Body of pancreas (tissue), 4 donors: Measurements from ENCODE around the gene CARD14.
"Not testable (repeated sequence)": the region's sequence is repeated elsewhere in the genome, so short reads cannot be mapped to it uniquely, and the experiment has no call there.

ENCODE experiments used
- POLR2A ChIP-seq, 3 donors: fragments of 450-650 bp; IDR thresholded peaks; one replicate each; pipeline ENCODE4 v1.6.1; 2016; ENCODE audit warnings: antibody characterized with exemption in 3 of 3, mild to moderate bottlenecking in 2 of 3
- TF ChIP-seq, protein P1 (sequence below), 7 experiments: fragments of 450-650 bp in 4 of 7; fragments of 200-600 bp in 3 of 7; sonication (generic) in 3 of 7; IDR thresholded peaks; one replicate each; pipeline ENCODE4 v1.5.1; 2016 to 2019; ENCODE audit warnings: antibody characterized with exemption in 7 of 7

- TF ChIP-seq, protein P1, sequence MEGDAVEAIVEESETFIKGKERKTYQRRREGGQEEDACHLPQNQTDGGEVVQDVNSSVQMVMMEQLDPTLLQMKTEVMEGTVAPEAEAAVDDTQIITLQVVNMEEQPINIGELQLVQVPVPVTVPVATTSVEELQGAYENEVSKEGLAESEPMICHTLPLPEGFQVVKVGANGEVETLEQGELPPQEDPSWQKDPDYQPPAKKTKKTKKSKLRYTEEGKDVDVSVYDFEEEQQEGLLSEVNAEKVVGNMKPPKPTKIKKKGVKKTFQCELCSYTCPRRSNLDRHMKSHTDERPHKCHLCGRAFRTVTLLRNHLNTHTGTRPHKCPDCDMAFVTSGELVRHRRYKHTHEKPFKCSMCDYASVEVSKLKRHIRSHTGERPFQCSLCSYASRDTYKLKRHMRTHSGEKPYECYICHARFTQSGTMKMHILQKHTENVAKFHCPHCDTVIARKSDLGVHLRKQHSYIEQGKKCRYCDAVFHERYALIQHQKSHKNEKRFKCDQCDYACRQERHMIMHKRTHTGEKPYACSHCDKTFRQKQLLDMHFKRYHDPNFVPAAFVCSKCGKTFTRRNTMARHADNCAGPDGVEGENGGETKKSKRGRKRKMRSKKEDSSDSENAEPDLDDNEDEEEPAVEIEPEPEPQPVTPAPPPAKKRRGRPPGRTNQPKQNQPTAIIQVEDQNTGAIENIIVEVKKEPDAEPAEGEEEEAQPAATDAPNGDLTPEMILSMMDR (IDR thresholded peaks at IDR 0.05) = not testable (repeated sequence)
- not testable (repeated sequence) for TF ChIP-seq POLR2A (IDR thresholded peaks at IDR 0.05)
These were observed 29.5 kb downstream of the CARD14 start for GRCh38 chr17:80199295-80199694.
